ENCODE data around the gene HECW1. TPM values are rescaled to one million over a fixed set of nuclear protein-coding genes. Genes with fewer than 3 reads are reported as not detected.

HECW1 gene
- total and polyA plus RNA-seq, 4 donors, result 0.05 TPM; not detected in 3

DNA sequence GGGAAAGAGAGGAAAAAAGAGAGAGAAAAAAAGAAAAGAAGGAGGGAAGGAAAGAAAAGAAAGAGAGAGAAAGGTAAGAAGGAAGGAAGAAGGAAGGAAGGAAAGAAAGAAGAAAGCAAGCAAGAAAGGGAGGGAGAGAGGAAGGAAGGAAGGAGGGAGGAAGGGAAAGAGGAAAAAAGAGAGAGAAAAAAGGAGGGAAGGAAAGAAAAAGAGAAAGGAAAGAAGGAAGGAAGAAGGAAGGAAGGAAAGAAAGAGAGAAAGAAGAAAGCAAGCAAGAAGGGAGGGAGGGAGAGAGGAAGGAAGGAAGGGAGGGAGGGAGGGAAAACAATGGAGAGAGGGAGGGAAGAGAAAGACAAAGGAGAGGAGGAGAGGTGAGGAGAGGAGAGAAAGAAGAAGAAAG, 135.3 kb downstream of the HECW1 start:
- Histone ChIP-seq H3K4me1 (ENCODE audit: control insufficient read depth in 4 of 4, insufficient read depth in 4 of 4, low read length in 3 of 4) (no peaks in the 10 kb centered on the region), H3K27me3 (ENCODE audit: control insufficient read depth in 4 of 4, insufficient read depth in 4 of 4, low read length in 3 of 4) (no peaks in the 10 kb centered on the region), H3K9me3 (ENCODE audit: control insufficient read depth in 4 of 4, low read length in 3 of 4) (no peaks in the 10 kb centered on the region), H3K4me3 (ENCODE audit: low read depth in 1 of 3, low read length in 3 of 3) (no peak overlapping the region), H3K36me3 (ENCODE audit: control insufficient read depth in 4 of 4, insufficient read depth in 3 of 4, low read depth in 1 of 4, low read length in 3 of 4) (no peaks in the 10 kb centered on the region), H3K27ac (ENCODE audit: low read depth in 1 of 2, low read length in 2 of 2) (no peak overlapping the region), H3K9ac (ENCODE audit: low read depth in 1 of 2, low read length in 2 of 2) (no peak overlapping the region)
- no peak for DNase-seq (ENCODE audit: low spot score)
- TF ChIP-seq EGR1 (IDR thresholded peaks at IDR 0.05; ENCODE audit: low read depth in 2 of 2) (no peak), GABPA (IDR thresholded peaks at IDR 0.05 in 1 of 2, conservative IDR thresholded peaks at IDR 0.05 in 1 of 2) (no peak), RXRA (IDR thresholded peaks at IDR 0.05) (no peak), HNF4A (conservative IDR thresholded peaks at IDR 0.05) (no peak), SP1 (IDR thresholded peaks at IDR 0.05) (no peak), NR2F2 (IDR thresholded peaks at IDR 0.05) (no peak), RAD21 (IDR thresholded peaks at IDR 0.05) (no peak), YY1 (IDR thresholded peaks at IDR 0.05) (no peak), TAF1 (conservative IDR thresholded peaks at IDR 0.05) (no peak)
- TF ChIP-seq, protein P1, sequence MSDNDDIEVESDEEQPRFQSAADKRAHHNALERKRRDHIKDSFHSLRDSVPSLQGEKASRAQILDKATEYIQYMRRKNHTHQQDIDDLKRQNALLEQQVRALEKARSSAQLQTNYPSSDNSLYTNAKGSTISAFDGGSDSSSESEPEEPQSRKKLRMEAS (IDR thresholded peaks at IDR 0.05), result no peak
- TF ChIP-seq, protein P2, sequence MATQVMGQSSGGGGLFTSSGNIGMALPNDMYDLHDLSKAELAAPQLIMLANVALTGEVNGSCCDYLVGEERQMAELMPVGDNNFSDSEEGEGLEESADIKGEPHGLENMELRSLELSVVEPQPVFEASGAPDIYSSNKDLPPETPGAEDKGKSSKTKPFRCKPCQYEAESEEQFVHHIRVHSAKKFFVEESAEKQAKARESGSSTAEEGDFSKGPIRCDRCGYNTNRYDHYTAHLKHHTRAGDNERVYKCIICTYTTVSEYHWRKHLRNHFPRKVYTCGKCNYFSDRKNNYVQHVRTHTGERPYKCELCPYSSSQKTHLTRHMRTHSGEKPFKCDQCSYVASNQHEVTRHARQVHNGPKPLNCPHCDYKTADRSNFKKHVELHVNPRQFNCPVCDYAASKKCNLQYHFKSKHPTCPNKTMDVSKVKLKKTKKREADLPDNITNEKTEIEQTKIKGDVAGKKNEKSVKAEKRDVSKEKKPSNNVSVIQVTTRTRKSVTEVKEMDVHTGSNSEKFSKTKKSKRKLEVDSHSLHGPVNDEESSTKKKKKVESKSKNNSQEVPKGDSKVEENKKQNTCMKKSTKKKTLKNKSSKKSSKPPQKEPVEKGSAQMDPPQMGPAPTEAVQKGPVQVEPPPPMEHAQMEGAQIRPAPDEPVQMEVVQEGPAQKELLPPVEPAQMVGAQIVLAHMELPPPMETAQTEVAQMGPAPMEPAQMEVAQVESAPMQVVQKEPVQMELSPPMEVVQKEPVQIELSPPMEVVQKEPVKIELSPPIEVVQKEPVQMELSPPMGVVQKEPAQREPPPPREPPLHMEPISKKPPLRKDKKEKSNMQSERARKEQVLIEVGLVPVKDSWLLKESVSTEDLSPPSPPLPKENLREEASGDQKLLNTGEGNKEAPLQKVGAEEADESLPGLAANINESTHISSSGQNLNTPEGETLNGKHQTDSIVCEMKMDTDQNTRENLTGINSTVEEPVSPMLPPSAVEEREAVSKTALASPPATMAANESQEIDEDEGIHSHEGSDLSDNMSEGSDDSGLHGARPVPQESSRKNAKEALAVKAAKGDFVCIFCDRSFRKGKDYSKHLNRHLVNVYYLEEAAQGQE (IDR thresholded peaks at IDR 0.05), result no peak

GRCh38 chr7:43248553-43248952, 136.1 kb downstream of the HECW1 start:
- no peak for TF ChIP-seq JUND (IDR thresholded peaks at IDR 0.05)
- no peak for TF ChIP-seq NR2F2 (IDR thresholded peaks at IDR 0.05)
- no peak for TF ChIP-seq GABPA (IDR thresholded peaks at IDR 0.05 in 1 of 2, conservative IDR thresholded peaks at IDR 0.05 in 1 of 2)
- TF ChIP-seq YY1 (IDR thresholded peaks at IDR 0.05), result no peak
- no peak for TF ChIP-seq RAD21 (IDR thresholded peaks at IDR 0.05)
- TF ChIP-seq, protein P3, sequence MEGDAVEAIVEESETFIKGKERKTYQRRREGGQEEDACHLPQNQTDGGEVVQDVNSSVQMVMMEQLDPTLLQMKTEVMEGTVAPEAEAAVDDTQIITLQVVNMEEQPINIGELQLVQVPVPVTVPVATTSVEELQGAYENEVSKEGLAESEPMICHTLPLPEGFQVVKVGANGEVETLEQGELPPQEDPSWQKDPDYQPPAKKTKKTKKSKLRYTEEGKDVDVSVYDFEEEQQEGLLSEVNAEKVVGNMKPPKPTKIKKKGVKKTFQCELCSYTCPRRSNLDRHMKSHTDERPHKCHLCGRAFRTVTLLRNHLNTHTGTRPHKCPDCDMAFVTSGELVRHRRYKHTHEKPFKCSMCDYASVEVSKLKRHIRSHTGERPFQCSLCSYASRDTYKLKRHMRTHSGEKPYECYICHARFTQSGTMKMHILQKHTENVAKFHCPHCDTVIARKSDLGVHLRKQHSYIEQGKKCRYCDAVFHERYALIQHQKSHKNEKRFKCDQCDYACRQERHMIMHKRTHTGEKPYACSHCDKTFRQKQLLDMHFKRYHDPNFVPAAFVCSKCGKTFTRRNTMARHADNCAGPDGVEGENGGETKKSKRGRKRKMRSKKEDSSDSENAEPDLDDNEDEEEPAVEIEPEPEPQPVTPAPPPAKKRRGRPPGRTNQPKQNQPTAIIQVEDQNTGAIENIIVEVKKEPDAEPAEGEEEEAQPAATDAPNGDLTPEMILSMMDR (IDR thresholded peaks at IDR 0.05; ENCODE audit: low read depth, low read length, missing input control), result no peak
- TF ChIP-seq HNF4G (IDR thresholded peaks at IDR 0.05), result no peak
- no peak for TF ChIP-seq RXRA (IDR thresholded peaks at IDR 0.05)
- TF ChIP-seq FOXA2 (IDR thresholded peaks at IDR 0.05), result no peak
- TF ChIP-seq SP1 (IDR thresholded peaks at IDR 0.05), result no peak
- TF ChIP-seq ZBTB33 (IDR thresholded peaks at IDR 0.05), result no peak
- TF ChIP-seq, protein P4, sequence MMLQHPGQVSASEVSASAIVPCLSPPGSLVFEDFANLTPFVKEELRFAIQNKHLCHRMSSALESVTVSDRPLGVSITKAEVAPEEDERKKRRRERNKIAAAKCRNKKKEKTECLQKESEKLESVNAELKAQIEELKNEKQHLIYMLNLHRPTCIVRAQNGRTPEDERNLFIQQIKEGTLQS (IDR thresholded peaks at IDR 0.05), result no peak
- no peaks in the 10 kb centered on the region for H3K27me3 ChIP-seq (ENCODE audit: control insufficient read depth in 4 of 4, insufficient read depth in 4 of 4, low read length in 3 of 4)
- H3K27ac ChIP-seq (ENCODE audit: low read depth in 1 of 2, low read length in 2 of 2), result no peak overlapping the region
- no peak overlapping the region for H3K4me3 ChIP-seq (ENCODE audit: low read depth in 1 of 3, low read length in 3 of 3)
- no peak overlapping the region for H3K9ac ChIP-seq (ENCODE audit: low read depth in 1 of 2, low read length in 2 of 2)
- DNase-seq (ENCODE audit: low spot score), result no peak
- H3K36me3 ChIP-seq (ENCODE audit: control insufficient read depth in 4 of 4, insufficient read depth in 3 of 4, low read depth in 1 of 4, low read length in 3 of 4), result no peaks in the 10 kb centered on the region
- no peaks in the 10 kb centered on the region for H3K4me1 ChIP-seq (ENCODE audit: control insufficient read depth in 4 of 4, insufficient read depth in 4 of 4, low read length in 3 of 4)
- H3K9me3 ChIP-seq (ENCODE audit: control insufficient read depth in 4 of 4, low read length in 3 of 4), result no peaks in the 10 kb centered on the region
- 65% methylated on average over 4 of the region's 4 CpGs for WGBS
